Measurements from ENCODE around the gene PTTG1IP.

Gene PTTG1IP

DNA sequence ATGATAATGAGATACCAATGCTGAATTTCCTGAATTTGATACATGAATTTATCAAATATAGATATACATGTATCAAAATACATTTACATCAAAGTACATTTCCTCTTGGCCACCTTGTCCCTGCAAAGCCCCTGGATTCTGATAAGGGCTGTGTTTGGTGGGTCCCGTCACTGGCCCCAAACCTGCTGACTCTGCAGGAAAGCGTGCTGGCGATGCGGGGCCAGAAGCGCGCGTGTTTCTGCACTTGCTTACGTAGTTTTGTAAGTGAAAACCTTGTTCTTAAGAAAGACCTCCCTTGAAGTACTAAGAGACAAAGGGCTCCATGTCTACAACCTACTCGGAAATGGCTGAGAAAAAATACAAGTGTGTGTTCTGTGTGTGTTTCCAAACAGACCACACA, 36.2 kb upstream of the PTTG1IP start:
- no peak for DNase-seq (ENCODE audit: low read depth)

DNA sequence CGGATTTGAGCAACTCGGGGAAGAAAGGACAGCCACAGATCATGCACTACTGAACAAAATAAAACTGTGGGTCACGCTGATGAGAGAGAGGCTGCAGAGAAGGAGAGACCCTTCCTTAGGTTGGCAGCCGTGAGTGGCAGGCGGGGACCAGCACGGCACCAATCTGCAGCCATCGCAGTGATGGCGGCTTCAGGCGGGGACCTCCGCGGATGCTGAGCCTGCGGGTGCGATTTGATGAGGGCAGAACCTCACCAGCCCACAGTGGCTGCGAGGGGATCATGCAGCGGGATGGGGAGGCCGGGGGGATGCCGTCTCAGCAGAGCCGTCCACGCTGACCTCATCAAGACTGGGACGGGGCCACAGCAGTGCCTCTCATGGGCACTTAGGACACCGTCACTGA, 35.4 kb upstream of the PTTG1IP start:
- DNase-seq (ENCODE audit: low read depth), result no peak

DNA sequence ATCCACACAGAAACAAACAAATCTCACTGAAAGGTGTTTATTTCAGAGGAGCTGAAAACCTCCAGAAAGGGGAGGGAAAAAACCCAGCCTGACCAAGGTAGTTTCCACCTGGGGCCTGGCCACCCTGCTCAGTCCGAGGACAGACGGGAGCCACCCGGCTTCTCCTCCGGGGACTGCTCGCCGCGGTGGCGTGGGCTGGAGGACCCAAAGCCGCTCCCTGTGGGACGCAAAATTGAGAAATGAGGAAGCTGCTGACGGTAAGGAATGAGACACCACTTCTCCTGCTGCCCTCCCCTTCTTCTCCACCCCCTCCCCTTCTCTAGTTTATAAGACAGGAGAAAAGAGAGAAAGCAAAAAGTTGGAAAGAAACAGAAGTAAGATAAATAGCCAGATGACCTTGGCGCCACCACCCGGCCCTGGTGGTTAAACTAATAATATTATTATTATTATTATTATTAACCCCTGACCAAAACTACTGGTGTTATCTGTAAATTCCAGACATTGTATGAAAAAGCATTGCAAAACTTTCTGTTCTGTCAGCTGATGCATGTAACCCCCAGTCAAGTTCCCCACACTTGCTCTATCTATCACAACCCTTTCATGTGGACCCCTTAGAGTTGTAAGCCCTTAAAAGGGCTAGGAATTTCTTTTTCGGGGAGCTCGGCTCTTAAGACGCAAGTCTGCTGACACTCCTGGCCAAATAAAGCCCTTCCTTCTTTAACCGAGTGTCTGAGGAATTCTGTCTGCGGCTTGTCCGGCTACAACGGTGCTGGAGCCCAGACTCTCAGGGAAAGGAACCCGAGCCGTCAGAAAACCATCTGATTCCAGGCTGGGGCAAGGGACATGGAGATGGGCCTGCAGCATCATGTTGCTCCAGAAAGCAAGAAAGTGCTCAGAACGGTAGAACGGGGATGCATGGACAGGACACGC, 34.7 kb upstream of the PTTG1IP start:
- DNase-seq (ENCODE audit: low read depth), result no peak

DNA sequence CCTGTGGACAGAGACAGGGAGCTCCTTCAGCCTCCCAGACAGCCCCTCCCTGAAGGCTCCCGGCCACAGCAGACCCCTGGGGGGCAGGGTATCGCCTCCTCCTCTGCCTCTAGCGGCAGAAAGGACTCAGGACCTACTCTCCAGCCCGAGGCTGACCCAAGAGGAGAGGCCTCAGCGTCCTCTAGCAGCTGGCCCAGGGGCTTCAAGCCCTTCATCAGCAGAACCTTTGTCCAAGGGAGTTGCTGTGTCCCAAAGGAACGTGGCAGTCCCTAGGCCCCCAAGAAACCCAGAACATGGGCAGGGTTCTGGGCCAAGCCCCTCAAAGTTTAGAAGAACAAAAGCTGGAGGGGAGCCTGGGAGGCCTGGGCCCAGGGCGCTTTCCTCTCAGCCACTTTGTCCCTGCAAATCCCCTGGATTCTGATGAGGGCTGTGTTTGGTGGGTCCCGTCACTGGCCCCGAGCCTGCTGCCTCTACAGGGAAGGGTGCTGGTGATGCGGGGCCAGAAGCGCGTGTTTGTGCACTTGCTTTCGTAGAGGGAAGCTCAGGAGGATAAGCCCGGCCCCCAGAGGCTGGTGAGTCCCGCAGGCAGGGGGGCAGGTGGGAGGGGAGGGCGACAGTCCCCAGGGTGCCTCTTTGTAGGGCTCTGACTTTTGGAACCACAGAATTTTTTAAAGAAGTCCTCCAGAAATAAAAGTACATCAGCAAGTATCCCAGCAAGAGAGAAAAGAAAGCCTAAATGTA, 33.9 kb upstream of the PTTG1IP start:
- no peak for DNase-seq (ENCODE audit: low read depth)

DNA sequence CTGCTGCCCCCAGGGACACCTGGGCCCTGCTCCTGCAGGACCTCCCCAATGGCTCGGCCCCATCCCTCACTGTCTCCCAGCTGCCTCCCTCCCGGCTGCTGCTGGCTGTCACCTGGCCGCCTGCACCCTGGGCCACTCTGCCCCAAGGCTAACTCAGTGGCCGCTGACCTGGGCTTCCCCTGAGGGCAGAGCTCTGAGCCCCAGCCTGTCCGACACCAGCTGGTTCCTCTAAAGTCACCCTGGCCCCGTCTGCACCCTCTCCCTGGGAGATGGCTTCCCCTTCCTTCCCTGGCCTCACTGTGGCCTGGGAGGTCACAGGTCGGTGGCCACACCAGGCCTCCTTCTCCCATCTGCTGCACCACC, 32.2 kb upstream of the PTTG1IP start:
- DNase-seq (ENCODE audit: low read depth), result no peak

DNA sequence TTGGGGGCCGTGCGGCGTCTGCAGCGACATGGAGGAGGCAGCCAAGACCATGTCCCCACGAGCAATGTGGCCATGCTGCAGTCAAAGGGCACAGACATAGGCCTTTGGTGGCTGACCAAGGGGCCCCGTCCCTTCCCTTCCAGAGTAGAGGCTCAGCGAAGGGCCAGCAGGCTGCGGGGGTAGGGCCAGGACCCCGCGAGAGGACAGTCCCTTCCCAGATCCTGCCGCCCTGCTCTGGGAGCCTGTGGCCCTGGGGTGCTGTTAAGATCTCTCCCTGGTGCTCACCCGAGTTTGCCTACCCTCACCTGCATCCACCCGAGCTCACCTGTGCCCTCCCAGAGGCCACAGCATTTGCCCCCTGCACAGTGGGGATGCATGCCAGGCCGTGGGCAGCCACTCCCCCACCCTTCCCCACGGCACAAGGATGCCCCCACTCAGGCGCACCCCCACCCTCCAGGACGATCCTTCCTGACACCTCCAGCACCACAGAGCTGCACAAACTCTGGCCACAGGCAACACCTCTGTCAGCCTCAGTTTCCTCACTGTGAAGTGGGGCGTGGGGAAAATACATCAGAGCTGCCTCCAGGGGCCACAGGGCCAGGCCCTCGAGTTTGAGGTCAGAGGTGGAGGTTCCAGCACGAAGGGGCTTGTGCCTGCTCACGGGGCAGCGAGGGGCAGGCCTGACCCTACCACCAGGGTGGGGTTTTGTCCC, 31.7 kb upstream of the PTTG1IP start:
- no peak for DNase-seq (ENCODE audit: low read depth)

DNA sequence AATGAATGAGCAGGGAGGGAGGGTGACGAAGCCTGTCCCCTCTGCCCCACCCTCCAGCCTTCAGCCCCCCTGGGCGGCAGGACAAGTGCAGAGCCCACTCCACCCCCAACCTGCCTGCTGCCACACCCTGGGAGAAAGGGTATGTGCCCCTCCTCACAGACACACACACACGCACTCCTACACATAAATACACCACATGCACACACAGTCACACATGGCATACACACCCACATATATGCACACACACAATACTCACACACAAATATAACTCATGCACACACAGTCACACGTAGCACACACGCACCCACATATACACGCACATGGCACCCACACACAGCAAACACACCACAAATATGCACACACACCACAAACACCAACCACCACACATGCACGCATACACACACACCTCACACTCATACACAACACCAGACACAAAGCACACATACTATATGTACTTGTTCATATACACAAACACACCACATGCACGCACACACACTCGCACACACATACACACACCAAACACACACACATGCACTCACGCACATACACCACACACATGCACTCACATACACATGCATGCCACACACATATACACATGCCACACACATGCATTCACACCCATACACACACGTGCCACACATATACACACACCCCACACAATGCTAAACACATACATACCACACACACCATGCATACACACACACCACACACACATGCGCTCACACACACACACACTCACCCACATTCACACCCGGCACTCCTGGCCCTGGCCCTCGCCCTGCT, 30.8 kb upstream of the PTTG1IP start:
- DNase-seq (ENCODE audit: low read depth), result no peak

DNA sequence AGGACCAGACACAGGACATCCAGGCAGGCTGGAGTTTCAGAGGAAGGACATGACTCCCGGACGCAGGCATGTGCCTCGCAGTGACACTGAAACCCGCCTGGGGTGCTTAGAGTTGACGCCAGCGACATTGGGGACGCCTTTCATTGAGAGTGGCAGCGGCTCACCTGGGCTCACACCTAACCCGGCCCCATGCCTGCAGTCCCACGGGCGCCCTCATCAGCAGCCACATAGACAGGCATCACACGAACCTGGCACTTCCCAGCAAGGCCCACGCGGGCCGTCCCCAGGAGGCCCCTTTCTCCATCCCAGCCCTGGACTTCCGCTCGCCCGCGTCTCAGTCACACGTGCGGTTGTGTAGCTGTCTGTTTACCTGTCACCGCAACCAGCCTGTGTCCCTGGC, 30.2 kb upstream of the PTTG1IP start:
- DNase-seq (ENCODE audit: low read depth), result no peak

DNA sequence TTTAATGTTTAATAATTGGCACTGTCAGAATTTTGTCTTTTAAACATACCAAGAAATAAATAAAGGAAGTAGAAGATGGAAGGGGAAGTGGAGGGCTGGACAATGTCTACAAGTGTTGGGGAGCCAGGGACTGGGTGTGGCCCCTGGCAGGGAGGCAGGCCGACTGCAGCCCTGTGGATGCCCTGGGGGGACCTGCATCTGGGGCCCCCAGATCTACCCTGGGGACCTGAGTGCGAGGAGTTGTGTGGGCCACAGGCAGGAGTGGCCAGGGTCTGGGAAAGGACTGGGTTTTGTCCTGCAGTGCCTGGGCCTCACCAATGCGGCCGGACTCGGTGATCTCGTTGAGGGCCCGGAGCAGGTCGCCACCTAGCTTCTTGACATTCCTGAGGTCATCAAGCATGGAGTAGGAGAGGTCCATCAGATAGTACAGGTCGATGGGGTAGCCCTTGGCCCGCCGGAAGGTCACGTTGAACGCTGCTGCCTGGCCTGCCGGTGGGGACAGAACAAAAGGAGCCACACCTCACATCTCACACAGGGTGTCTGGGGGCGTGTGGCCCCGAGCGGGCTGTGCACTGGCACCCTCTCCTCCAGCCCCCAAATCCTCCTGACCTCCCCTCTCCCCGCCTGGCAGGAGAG, 29.7 kb upstream of the PTTG1IP start:
- DNase-seq (ENCODE audit: low read depth), result no peak

DNA sequence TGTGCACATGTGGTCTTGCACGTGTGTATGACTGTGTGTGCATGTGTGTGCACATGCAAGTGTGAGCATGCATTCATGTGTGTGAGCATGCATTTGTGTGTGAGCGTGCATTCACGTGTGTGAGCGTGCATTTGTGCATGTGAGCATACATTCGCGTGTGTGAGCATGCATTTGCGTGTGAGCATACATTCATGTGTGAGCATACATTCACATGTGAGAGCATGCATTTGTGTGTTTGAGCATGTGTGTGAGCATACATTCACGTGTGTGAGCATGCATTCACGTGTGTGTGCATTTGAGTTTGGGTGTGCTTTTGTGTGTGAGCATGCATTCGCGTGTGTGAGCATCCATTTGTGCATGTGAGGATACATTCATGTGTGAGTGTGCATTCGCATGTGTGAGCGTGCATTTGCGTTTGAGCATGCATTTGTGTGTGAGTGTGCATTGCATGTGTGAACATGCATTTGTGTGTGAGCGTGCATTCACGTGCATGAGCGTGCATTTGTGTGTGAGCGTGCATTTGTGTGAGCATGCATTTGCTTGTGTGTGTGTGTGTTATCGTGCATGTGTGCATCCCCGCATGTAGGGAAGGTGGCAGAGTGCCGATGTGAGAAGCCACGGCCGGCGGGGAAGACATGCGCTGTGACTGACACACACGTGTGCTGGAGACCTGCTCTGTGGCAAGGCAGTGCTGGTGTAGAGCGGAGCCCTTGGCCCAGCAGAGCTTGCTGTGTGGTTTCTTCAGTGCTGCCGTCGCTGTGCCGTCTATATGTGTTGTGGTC, 29.0 kb upstream of the PTTG1IP start:
- DNase-seq (ENCODE audit: low read depth), result no peak

DNA sequence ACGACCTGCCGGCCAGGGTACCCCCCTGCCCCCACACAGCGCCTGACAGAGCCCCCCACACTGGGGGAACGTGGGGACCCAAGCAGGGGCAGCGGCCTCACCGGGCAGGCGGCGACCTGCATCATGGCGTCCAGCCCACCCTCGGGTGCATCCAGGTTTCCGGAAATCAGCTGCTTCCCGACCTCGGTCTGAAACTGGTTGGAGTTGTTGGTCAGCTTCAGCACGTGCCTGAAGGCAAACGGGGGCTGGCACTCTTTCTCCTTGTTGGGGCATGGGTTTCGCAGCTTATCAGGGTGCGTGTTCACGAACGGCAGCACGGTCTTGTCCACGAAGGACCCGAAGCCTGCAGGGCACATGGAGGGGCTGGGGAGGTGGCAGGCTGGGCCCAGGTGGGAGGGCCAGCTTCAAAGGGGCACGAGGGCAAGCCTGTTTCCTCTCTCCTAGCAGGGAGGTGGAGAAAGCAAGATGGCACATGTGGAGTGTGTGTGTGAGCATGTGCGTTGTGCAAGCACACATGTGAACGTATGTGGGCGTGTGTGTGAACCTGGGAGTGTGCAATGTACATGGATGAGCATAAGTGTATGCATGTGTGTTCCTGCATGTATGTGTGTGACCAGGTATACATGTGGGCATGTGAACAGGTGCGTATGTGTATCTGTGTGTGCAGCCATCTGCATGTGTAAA, 28.0 kb upstream of the PTTG1IP start:
- no peak for DNase-seq (ENCODE audit: low read depth)

DNA sequence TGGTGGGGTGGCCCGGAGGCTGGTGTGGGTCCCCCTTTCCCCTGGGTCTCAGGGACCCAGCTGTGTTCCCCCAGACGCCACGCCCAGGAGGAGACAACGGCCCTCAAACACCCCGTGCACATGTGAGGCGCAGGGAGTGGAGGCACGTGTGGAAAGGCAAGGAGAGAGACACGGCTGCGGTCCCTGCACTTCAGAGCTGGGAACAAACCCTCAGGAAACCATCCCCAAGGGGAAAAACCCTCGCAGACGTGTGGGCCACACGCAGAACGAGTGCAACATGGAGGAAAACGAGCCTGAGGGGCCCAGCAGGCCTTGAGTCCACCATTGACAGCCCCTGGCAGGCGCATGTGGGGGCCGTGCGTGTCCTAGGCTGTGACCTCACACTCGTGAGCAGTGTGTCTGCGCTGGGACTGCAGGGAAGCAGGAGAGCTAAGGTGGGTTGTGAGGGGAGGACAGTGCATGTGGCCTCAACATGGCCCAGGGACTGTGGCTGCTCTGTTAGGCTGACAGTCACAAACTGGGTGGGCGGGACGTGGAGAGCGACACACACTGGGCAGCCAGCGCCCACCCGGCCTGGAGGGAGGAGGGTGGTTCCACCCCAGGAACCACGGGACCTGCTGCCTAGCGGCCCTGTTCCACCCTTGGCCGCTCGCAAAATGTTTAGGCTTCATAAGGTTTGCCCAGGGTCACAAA, 27.2 kb upstream of the PTTG1IP start:
- DNase-seq (ENCODE audit: low read depth), result no peak

DNA sequence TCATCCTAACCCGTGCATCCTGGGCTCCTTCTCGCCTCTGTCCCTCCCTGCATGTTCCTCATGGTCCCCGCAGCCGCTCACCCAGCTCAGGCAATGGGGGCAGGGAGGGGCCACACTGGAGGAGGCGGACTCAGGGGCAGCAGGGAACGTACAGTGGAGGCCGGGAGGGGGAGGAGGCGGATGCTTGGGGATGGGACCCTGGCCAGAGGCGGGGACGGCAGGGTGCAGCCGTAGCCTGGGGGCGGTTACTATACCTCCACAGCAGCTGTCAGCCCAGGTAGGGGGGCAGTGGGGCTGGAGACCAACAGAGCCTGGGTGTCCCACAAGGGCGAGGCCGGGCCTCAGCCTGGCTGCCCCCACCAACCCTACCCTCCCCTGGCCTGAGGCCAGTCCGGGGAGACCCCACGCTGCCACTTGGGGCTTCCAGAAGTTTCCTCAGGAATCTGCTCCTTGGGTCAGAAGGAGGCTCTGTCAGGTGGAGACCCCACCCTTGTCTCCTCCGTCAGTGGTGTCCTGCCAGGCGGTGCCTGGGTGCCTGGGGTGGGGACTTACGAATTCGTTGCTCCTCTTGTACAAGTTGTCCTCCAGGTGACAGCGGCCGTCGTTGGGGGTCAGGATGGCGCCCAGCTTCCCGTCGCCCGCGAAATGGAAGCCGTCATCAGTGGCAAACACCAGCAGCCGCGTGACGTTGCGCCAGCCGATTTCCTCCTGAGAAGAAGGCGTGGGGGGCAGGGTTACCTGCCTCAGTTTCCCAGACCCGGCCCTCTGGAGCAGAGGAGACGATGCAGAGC, 26.5 kb upstream of the PTTG1IP start:
- DNase-seq (ENCODE audit: low read depth), result no peak

DNA sequence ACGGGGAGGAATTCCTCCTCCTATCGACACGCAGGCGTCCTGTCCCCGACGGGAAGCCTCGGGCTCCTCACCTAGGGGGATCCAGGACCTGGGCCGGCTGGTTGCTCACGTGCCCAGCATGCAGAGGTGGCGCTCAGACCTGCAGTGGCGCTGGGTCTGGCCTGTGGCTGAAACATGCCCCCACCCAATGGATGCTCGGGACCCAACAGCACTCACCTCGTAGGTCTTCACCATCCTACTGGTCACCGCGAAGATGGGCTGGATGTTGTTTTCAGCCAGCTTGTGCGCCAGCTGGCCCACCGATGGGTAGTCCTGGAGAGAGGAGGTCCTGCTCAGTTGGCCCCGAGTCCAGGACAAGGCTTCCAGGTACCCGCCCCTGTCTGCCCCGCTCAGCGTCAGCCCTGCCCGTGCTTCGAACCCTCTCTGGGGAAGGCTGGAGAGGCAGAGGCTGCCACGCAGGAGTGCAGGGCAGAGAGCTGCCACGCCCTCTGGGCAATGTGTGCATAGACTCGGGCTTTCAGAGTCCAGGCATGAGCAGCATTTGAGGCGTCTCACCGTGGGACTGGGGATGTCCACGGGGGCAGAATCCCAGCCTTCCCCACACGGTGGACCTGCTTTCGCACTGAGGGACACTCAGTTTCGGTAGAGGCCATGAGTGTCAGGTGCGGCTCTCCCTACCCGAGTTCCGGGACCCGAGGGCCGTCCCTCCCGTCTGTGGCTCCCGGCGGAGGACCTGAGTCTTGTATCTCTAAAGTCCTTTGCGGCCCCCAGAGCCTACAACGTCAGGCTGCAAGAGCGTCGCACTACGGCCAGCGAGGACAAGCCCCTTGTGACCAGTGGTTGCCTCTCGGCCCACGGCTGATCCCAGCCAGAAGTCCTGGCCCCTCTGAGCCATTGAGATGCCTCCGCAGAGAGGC, 25.6 kb upstream of the PTTG1IP start:
- no peak for DNase-seq (ENCODE audit: low read depth)

DNA sequence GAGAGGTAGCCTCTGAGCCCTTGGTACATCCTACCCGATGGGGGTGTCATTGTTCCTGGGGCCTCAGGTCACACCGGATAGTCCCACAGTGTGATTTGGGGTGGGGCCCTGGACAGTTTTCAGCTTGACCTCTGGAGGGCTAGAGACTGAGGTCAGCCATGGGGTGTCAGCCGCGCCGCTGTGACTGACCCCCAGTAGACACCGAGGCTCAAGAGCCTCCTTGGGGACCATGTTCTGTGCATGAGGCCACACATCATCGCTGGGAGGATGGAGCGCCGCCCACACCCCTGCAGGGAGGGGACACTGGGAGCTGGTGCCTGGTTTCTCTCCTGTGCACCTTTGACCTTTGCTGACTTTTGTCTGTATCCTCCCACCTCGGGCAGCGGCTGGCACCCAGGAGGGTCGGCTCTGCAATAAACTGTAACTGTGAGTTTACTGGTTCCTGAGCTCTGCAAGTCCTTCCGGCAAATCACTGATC, 24.6 kb upstream of the PTTG1IP start:
- DNase-seq (ENCODE audit: low read depth), result no peak

DNA sequence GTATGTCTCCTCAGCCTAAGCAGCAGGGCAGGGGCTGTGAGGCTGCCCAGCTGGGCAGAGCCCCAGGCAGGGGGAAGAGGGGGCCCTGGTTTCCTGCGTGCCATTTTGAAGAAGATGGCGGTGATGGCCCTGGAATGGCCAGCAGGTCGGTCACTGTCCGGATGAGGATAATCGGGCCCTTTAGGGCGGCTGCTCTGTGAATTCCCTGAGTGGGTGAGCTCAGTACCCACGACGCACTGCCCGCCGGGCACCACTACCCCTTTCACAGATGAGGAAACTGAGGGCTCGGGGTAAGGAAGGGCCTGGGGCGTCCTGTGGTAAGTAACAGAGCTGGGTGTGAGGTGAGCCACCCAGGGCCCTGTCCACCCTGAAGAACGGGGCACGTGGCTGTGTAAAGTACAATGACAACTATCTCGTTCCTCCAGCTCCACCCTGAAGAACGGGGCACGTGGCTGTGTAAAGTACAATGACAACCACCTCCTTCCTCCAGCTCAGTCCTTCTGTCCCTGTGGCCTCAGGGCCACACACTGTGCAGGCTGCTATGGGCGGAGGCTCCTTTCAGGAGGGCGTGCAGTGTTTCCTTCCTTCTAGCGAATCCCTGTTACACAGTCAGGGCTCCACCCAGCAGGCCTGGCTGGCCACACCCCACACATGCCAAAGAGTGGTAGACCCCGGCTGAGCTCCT, 24.0 kb upstream of the PTTG1IP start:
- DNase-seq (ENCODE audit: low read depth), result no peak
